ENCODE measurements around the gene GOPC. TPM values are rescaled to one million over a fixed set of nuclear protein-coding genes. Genes with fewer than 3 reads are reported as not detected.
"Not testable (repeated sequence)": the region's sequence is repeated elsewhere in the genome, so short reads cannot be mapped to it uniquely, and the experiment has no call there.

The GOPC gene
- total RNA-seq = 10 to 100 TPM; 28.4 to 30.3 TPM
- polyA plus RNA-seq (2013, experiment 1 of 2) = 23.3 TPM
- 22.4 TPM for polyA plus RNA-seq (2013, experiment 2 of 2)
- long read RNA-seq, experiment 1, full-length matches to known transcripts = 4 of 9 reads
- long read RNA-seq, experiment 1, partial matches to known transcripts = 0 of 9 reads
- long read RNA-seq, experiment 1, other reads (novel, unspliced or antisense) = 5 of 9 reads
- long read RNA-seq, experiment 2, full-length matches to known transcripts = 48 of 74 reads
- long read RNA-seq, experiment 2, partial matches to known transcripts = 7 of 74 reads
- long read RNA-seq, experiment 2, other reads (novel, unspliced or antisense) = 19 of 74 reads
- long read RNA-seq, experiment 3, full-length matches to known transcripts = 80 of 105 reads
- long read RNA-seq, experiment 3, partial matches to known transcripts = 13 of 105 reads
- long read RNA-seq, experiment 3, other reads (novel, unspliced or antisense) = 12 of 105 reads
- long read RNA-seq, experiment 4, full-length matches to known transcripts = 1 of 44 reads
- long read RNA-seq, experiment 4, partial matches to known transcripts = 38 of 44 reads
- long read RNA-seq, experiment 4, other reads (novel, unspliced or antisense) = 5 of 44 reads

DNA sequence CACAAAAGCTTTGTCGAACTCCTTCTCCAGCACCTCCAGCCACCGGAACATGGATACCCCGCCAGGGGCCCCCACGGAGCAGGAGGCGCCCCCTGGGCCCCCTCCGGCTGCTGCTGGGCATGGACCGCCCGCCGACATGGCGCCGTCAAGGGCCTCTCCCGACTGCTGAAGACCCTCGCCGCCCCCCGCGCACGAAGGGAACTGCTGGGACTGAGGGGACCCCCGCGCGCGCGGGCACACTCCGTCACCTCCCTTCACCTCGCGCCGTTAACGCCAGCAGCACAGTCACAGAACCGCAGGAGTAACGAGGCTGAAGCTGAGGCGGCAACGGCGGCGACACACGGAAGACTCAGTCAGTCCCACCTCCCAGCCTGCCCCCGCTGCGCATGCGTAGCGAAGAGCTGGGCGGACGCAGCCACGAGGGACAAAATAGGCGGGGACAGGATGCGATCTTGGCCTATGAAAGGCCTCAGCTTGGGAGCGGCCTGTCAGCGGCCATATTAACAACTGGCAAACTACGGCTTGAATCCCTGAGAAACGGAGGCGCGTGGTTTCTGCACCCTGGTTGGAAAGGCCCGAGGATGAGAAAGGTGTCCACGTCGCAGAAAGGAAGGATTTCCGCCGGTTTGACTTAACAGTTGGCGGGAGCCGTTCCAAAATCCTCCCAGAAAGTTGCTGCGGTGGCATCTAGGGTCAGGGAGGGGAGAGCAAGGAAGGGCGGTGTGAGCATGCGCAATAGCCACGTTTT, at the start of gene GOPC:
GOPC (minus strand) TSS at position 361 of the 748 bp plus-strand sequence; CDS start at position 138, 223 bp downstream.
- Histone ChIP-seq H3K4me1 (ENCODE audit: control insufficient read depth, insufficient read depth, low read length) (no peaks in the 10 kb centered on the region), H3K9me3 (ENCODE audit: control insufficient read depth, low read length) (peaks cover 10% of the 10 kb centered on the region), H3K36me3 (ENCODE audit: control insufficient read depth, insufficient read depth, low read length) (peaks cover 26% of the 10 kb centered on the region), H3K9ac (ENCODE audit: extremely low read depth, low read length, poor library complexity, severe bottlenecking) (peak within 1 kb of the TSS; percentile 65), H3K27ac (ENCODE audit: low read depth, low read length) (peak within 1 kb of the TSS; percentile 65), H3K4me3 (ENCODE audit: low read length) (peak within 1 kb of the TSS; percentile 97), H3K27me3 (ENCODE audit: control insufficient read depth, insufficient read depth, low read length, poor library complexity, severe bottlenecking) (no peaks in the 10 kb centered on the region)
- H3K27ac Mint-ChIP-seq = peak within 1 kb of the TSS; percentile 97
- peaks cover 14% of the 10 kb centered on the region for H3K4me1 Mint-ChIP-seq
- TF ChIP-seq, protein P1, sequence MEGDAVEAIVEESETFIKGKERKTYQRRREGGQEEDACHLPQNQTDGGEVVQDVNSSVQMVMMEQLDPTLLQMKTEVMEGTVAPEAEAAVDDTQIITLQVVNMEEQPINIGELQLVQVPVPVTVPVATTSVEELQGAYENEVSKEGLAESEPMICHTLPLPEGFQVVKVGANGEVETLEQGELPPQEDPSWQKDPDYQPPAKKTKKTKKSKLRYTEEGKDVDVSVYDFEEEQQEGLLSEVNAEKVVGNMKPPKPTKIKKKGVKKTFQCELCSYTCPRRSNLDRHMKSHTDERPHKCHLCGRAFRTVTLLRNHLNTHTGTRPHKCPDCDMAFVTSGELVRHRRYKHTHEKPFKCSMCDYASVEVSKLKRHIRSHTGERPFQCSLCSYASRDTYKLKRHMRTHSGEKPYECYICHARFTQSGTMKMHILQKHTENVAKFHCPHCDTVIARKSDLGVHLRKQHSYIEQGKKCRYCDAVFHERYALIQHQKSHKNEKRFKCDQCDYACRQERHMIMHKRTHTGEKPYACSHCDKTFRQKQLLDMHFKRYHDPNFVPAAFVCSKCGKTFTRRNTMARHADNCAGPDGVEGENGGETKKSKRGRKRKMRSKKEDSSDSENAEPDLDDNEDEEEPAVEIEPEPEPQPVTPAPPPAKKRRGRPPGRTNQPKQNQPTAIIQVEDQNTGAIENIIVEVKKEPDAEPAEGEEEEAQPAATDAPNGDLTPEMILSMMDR (conservative IDR thresholded peaks at IDR 0.05) = peak; percentile 45
- no peaks in the 10 kb centered on the region for H3K27me3 Mint-ChIP-seq (ENCODE audit: insufficient read depth)
- peak within 1 kb of the TSS; percentile 94 for H3K4me3 Mint-ChIP-seq
- WGBS, 2 experiments (ENCODE audit: insufficient coverage in 1 of 2, insufficient read length in 1 of 2) = 4 to 15% methylated on average over 8 to 60 of the region's 60 CpGs
- DNase-seq = peak; percentile 98
- peaks cover 25% of the 10 kb centered on the region for H3K36me3 Mint-ChIP-seq (ENCODE audit: low read depth)
- peaks cover 13% of the 10 kb centered on the region for H3K9me3 Mint-ChIP-seq

DNA sequence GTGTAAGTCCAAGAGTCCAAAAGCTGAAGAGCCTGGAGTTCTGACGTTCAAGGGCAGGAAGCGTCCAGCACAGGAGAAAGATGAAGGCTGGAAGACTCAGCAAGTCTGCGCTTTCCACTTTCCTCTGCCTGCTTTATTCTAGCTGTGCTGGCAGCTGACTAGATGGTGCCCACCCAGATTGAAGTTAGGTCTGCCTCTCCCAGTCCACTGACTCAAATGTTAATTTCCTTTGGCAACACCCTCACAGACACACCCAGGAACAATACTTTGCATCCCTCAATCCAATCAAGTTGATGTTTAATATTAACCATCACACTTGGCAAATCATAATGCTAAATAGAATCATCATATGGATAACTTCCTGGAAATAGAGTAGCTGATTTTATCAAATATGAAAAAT, 49.7 kb upstream of the GOPC start:
- H3K9me3 ChIP-seq (ENCODE audit: control insufficient read depth, low read length); H3K4me1 ChIP-seq (ENCODE audit: control insufficient read depth, insufficient read depth, low read length); H3K27ac ChIP-seq (ENCODE audit: low read depth, low read length); H3K4me1 Mint-ChIP-seq; H3K4me3 ChIP-seq (ENCODE audit: low read length); H3K27ac Mint-ChIP-seq; DNase-seq; H3K27me3 ChIP-seq (ENCODE audit: control insufficient read depth, insufficient read depth, low read length, poor library complexity, severe bottlenecking); H3K9ac ChIP-seq (ENCODE audit: extremely low read depth, low read length, poor library complexity, severe bottlenecking); H3K4me3 Mint-ChIP-seq; H3K27me3 Mint-ChIP-seq (ENCODE audit: insufficient read depth); H3K36me3 ChIP-seq (ENCODE audit: control insufficient read depth, insufficient read depth, low read length): not testable (repeated sequence)
- H3K9me3 Mint-ChIP-seq = peaks cover 13% of the 10 kb centered on the region
- H3K36me3 Mint-ChIP-seq (ENCODE audit: low read depth) = peaks cover 21% of the 10 kb centered on the region
- WGBS, 2 experiments (ENCODE audit: insufficient coverage in 1 of 2, insufficient read length in 1 of 2) = 93 to 96% methylated on average over 3 of the region's 3 CpGs

- 94% methylated on average over 2 of the region's 2 CpGs; no CpG with 5 or more reads in 1 of the 2 experiments for WGBS, 2 experiments (ENCODE audit: insufficient coverage in 1 of 2, insufficient read length in 1 of 2)
- no peak for DNase-seq
- Histone ChIP-seq H3K27ac (ENCODE audit: low read depth, low read length) (no peak overlapping the region), H3K4me3 (ENCODE audit: low read length) (no peak overlapping the region), H3K9me3 (ENCODE audit: control insufficient read depth, low read length) (no peaks in the 10 kb centered on the region), H3K36me3 (ENCODE audit: control insufficient read depth, insufficient read depth, low read length) (no peaks in the 10 kb centered on the region), H3K27me3 (ENCODE audit: control insufficient read depth, insufficient read depth, low read length, poor library complexity, severe bottlenecking) (no peaks in the 10 kb centered on the region), H3K4me1 (ENCODE audit: control insufficient read depth, insufficient read depth, low read length) (no peaks in the 10 kb centered on the region), H3K9ac (ENCODE audit: extremely low read depth, low read length, poor library complexity, severe bottlenecking) (no peak overlapping the region)
- TF ChIP-seq, protein P1 (conservative IDR thresholded peaks at IDR 0.05) = no peak
- peaks cover 26% of the 10 kb centered on the region for H3K36me3 Mint-ChIP-seq (ENCODE audit: low read depth)
- peaks cover 10% of the 10 kb centered on the region for H3K9me3 Mint-ChIP-seq
- no peak overlapping the region for H3K27ac Mint-ChIP-seq
- no peak overlapping the region for H3K4me3 Mint-ChIP-seq
- no peaks in the 10 kb centered on the region for H3K4me1 Mint-ChIP-seq
- H3K27me3 Mint-ChIP-seq (ENCODE audit: insufficient read depth) = no peaks in the 10 kb centered on the region
These were observed 40.7 kb upstream of the GOPC start for GRCh38 chr6:117642976-117643375.
